ENCODE data around the gene DHX32. TPM values are rescaled to one million over a fixed set of nuclear protein-coding genes. Genes with fewer than 3 reads are reported as not detected.

The DHX32 gene
- total and polyA plus RNA-seq, 3 donors from 2014 or later: 42.2 to 64.0 (median 60.2) TPM

GRCh38 chr10:125827133-125827532 is 54.0 kb downstream of the DHX32 start:
- Histone ChIP-seq H3K27me3 (no peaks in the 10 kb centered on the region), H3K4me1 (peaks cover 12% of the 10 kb centered on the region), H3K27ac (no peak overlapping the region), H3K36me3 (ENCODE audit: low read depth, missing control alignments) (no peaks in the 10 kb centered on the region), H3K4me3 (no peak overlapping the region), H3K9me3 (no peaks in the 10 kb centered on the region)
- no peak for TF ChIP-seq POLR2A (IDR thresholded peaks at IDR 0.05)
- intact Hi-C loops (cut with DNase I; ENCODE audit: low total_unique reads): no loop called here
- no peak for DNase-seq
- WGBS, 2 donors: 78 to 86% methylated on average over 2 of the region's 2 CpGs

DNA sequence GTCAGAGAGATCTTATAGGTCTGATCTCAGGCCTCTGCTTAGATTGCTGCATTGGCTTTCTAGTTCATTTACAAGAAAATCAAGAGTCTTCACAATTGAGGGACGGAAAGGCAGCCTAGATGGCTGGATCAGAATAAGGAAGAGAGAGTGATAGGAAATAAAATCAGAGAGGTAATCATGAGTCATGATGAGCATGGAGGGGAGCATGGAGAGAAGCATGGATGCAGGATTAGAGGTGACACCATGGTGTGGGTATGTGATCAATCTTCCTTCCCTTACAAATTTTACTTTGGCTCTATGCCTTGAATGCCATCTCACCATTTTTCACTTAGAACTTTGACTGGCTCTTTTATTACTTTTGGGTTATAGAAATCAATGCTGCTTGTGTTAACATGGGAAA is 56.4 kb downstream of the DHX32 start:
- H3K27ac ChIP-seq: no peak overlapping the region
- WGBS, 2 donors: 55 to 74% methylated on average over 1 of the region's 1 CpG
- no peak for TF ChIP-seq CTCF (IDR thresholded peaks at IDR 0.05)
- no peak for TF ChIP-seq POLR2A (IDR thresholded peaks at IDR 0.05)
- no peak for DNase-seq
- no peaks in the 10 kb centered on the region for H3K36me3 ChIP-seq (ENCODE audit: low read depth, missing control alignments)
- H3K27me3 ChIP-seq: no peaks in the 10 kb centered on the region
- no peak overlapping the region for H3K4me3 ChIP-seq
- no peaks in the 10 kb centered on the region for H3K9me3 ChIP-seq
- peaks cover 17% of the 10 kb centered on the region for H3K4me1 ChIP-seq
- intact Hi-C loops (cut with DNase I; ENCODE audit: low total_unique reads): no loop called here

- H3K4me1 ChIP-seq: peaks cover 17% of the 10 kb centered on the region
- peak; percentile 22 for DNase-seq
- WGBS, 2 donors: 0 to 1% methylated on average over 20 of the region's 20 CpGs
- no peaks in the 10 kb centered on the region for H3K9me3 ChIP-seq
- peak overlapping the region; percentile 89 for H3K4me3 ChIP-seq
- H3K36me3 ChIP-seq (ENCODE audit: low read depth, missing control alignments): no peaks in the 10 kb centered on the region
- intact Hi-C loops (cut with DNase I; ENCODE audit: low total_unique reads): no loop called here
- H3K27me3 ChIP-seq: no peaks in the 10 kb centered on the region
- TF ChIP-seq POLR2A (IDR thresholded peaks at IDR 0.05): no peak
- peak overlapping the region; percentile 60 to 91 for H3K27ac ChIP-seq
Measured at GRCh38 chr10:125823663-125824251, 57.3 kb downstream of the DHX32 start.

DNA sequence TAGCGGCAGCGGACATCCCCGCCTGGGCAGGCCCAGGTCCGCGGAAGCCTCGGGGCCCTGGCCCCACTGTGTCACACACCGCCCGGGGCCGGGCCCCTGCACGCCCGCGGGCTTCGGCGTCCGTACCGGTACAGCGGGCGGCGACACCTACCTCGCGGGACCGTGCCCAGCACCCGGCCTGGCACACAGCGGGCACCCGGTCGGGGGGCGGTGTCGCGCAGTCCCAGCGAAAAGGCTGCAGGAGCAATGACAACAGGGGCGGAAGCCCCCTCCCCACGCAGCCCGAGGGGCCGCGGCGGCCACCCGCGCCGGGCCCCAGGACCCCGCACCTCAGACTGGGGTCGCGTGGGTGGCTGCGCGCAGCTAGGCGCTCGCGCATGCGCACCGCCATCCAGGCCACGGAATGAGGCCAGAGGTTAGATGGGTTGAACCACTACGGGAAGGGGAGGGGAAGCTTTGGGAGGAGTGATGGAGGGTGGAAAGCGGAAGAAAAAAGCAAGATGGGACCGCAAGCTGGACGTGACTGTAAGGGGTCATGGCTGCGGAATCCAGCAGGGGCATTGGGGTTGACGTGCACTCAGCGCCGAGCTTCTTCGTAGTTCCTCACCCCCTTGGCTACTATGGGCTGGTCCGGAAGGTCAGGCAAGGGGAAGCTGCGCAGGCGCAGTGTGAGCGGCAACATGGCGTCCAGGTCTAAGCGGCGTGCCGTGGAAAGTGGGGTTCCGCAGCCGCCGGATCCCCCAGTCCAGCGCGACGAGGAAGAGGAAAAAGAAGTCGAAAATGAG is 58.0 kb downstream of the DHX32 start, which contains the start of the genes BCCIP and UROS:
BCCIP (plus strand) TSS at position 669 of the 785 bp plus-strand sequence; CDS start at position 681, 12 bp downstream.
UROS (minus strand) TSS at position 381 of the 785 bp plus-strand sequence. CDS start 6,759 bp downstream, outside the sequence.
- DNase-seq: peak; percentile 93
- Histone ChIP-seq H3K36me3 (ENCODE audit: low read depth, missing control alignments) (no peaks in the 10 kb centered on the region), H3K4me1 (peaks cover 17% of the 10 kb centered on the region), H3K27me3 (no peaks in the 10 kb centered on the region), H3K9me3 (no peaks in the 10 kb centered on the region), H3K27ac (peak within 1 kb of the TSS; percentile 60 to 91), H3K4me3 (peak within 1 kb of the TSS; percentile 89)
- 0% methylated on average over 25 to 52 of the region's 74 CpGs for WGBS, 2 donors
- intact Hi-C loops (cut with DNase I; ENCODE audit: low total_unique reads): no loop called here
- TF ChIP-seq CTCF (IDR thresholded peaks at IDR 0.05): no peak
- TF ChIP-seq POLR2A (IDR thresholded peaks at IDR 0.05): no peak

DNA sequence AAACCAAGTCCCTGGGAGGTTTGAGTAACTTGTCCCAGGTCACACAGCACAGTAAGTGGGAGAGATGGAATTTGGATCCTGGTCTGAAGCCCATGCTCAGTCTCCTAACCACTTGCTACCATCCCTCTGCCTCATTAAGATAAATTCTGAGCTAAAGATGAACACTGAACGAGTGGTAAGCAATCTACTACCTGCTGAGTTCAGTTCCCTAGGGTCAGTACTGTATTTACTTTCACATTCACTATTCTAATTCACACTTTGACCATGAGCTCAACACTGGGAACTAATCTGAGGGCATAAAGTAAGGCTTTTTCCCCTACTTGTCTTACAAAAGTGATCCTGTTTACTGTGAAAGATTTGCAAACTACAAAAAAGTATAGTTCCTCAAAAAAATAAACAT is 60.4 kb downstream of the DHX32 start:
- WGBS, 2 donors: 56 to 78% methylated on average over 1 of the region's 1 CpG
- H3K9me3 ChIP-seq: no peaks in the 10 kb centered on the region
- H3K27me3 ChIP-seq: no peaks in the 10 kb centered on the region
- peaks cover 17% of the 10 kb centered on the region for H3K4me1 ChIP-seq
- DNase-seq: no peak
- intact Hi-C loops (cut with DNase I; ENCODE audit: low total_unique reads): no loop called here
- TF ChIP-seq POLR2A (IDR thresholded peaks at IDR 0.05) (no peak), CTCF (IDR thresholded peaks at IDR 0.05) (no peak)
- H3K4me3 ChIP-seq: no peak overlapping the region
- no peak overlapping the region for H3K27ac ChIP-seq
- no peaks in the 10 kb centered on the region for H3K36me3 ChIP-seq (ENCODE audit: low read depth, missing control alignments)
